22Rv1 (cell line): ENCODE measurements around the gene SUPT5H.

ENCODE experiments used
- CTCF ChIP-seq: fragments of 450-650 bp; IDR thresholded peaks from 2 replicates; pipeline ENCODE4 v1.5.1; 2017; ENCODE audit warnings: mild to moderate bottlenecking
- ZFX ChIP-seq: fragments of 450-650 bp; IDR thresholded peaks from 2 replicates; pipeline ENCODE4 v1.6.1; 2017; ENCODE audit warnings: antibody characterized with exemption, borderline replicate concordance

DNA sequence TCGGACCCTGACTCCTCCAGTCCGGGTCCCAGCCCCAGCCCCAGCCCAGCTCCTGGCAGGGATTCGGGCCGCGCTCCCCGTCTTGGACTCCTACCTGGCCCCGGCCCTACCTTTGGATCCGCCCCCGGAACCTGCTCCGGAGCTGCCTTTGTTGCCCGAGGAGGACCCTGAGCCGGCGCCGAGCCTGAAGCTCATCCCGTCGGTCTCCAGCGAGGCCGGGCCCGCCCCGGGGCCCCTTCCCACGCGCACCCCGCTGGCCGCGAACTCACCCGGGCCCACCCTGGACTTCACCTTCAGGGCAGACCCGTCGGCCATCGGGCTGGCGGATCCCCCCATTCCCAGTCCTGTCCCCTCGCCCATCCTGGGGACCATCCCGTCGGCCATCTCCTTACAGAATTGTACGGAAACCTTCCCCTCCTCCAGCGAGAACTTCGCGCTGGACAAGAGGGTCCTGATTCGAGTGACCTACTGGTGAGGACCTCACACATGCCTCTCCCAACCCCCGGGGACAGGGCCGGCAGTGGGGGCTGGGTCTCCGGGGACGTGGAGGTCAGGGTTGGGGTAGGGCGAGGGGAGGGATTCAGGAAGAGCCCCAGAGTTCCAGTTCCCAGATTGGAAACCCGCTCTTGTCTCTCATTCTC is 70.3 kb downstream of the SUPT5H start:
- no peak for TF ChIP-seq CTCF
- no peak for TF ChIP-seq ZFX
